Dermis blood vessel endothelial cell (primary cell): ENCODE results near the gene TAF1B. TPM values are rescaled to one million over a fixed set of nuclear protein-coding genes. Genes with fewer than 3 reads are reported as not detected.
A peak's percentile ranks its signal among the peaks of the same experiment; 100 is the strongest.

Experiments used
- DNase-seq: peaks from one replicate; pipeline ENCODE4 v3.0.0; 2010
- total RNA-seq: library from RNA; depleted of rRNA; stranded (reverse); fragments of >200 nt; gene quantifications from 2 replicates; pipeline ENCODE4 v1.2.3, GENCODE V29; 2014

The TAF1B gene
- total RNA-seq, 1 donor from 2014 or later: 20.6 TPM

DNA sequence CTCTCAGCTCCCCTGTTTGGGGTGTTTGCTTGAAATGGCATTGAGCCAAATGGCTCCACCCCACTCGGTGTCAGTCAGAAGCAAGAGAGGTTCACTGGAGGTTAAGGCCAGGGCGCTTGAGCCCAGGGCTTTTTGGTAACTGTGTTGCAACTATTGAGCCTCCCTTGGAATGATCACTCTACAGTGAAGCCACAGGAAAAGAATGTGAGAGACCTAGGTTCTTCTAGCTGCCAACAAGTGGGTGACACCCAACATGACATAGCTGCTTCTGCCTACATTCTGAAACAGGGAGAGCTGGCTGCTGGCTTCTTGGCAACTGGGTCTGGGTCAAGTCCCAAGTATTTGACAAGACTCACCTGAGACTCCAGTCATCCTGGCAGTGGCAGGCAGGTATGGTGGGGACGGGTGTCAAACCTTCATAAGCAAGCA, 101.1 kb downstream of the TAF1B start:
- no peak for DNase-seq

DNA sequence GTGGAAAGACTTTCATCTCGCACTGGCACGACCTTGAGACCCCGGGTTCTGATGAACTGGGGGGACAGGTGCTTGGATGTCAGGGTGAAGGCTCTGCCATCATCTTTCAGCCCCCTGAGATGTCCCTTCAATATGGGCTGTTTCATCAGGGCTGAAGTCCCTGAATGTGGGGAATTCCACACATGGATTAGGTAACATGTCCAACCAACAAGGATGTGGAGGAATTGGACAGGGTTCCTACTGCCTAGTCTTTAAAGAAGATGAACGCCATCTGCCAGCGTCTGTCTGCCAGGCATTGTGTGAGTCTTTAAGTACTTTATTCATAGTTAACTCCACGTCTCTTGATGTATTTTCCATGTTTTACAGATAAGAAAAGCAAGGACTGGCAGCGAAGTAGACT, 102.3 kb downstream of the TAF1B start:
- no peak for DNase-seq

DNA sequence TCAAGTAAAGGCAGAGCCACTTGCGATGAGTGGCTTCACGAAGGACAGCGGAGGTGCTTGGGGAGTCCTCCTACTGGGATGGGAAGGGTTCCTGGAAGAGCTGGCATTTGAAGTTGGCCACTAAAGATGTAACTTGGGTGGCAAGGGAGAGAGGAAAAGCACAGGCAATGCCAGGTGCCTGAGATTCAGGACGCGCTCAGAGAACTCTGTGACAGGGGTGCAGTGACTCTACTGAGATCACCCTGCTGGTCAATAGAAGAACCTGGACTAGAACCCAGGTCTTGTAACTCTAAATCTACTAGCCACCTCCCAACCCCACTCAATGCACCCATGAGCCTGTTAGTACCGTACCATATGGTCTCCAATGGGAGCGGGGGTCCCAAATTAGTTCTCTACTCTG, 102.8 kb downstream of the TAF1B start:
- DNase-seq: no peak

DNA sequence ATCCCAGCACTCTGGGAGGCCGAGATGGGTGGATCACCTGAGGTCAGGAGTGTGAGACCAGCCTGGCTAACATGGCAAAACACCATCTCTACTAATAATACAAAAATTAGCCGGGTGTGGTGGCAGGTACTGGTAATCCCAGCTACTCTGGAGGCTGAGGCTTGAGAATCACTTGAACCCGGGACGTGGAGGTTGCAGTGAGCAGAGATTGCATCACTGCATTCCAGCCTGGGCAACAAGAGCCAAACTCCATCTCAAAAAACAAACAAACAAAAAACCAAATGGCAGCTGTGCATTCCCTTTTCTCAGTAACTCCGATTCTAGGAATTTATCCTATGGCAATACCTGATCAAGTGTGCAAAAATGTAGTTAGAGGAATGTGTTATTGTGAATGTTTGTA, 103.5 kb downstream of the TAF1B start:
- DNase-seq: no peak

DNA sequence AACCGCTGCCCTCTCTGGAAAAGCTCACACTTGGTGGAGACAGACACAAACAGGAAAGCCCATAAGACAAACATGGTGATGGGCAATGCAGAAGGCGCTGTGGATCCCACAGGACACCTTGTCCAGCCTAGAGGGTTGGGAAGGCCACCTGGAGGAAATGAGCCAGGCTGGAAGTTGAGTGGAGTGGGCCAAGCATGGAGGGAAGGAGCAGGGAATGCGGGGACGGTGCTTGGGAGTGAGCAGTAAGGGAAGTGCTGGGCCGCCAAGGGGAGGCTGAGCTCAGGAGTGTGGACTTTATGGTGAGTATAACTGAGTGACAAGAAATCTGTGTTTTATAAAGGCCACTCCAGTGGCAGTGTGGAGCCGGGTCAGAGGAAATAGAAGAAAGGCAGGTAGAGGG, 105.4 kb downstream of the TAF1B start:
- no peak for DNase-seq

DNA sequence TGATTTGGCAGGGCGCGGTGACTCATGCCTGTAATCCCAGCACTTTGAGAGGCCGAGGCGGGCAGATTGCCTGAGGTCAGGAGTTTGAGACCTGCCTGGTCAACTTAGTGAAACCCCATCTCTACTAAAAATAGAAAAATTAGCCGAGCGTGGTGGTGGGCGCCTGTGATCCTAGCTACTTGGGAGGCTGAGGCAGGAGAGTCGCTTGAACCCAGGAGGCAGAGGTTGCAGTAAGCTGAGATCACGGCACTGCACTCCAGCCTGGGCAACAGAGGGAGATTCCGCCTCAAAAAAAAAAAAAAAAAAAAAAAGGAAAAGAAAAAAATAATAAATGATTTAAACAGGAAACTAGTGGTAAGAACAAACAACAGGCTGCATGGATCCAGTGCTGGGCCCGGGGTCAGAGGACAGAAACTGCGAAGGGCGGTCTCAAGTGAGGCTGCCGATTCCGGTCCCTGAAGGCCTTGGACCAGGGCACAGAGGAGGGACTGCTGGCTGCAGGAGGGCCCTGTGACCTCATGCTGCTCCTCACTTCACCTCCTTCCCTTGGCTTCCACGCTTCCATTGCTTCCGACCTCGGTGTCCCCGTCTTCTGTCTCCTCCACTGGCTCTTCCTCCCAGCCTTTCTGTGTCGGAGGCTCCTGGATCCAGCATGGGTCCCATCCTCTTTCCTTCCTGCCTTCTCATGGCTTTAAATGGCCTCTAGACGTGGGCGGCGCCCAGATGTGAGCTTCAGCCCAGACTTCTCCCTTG, 106.1 kb downstream of the TAF1B start:
- DNase-seq: peak; percentile 31

DNA sequence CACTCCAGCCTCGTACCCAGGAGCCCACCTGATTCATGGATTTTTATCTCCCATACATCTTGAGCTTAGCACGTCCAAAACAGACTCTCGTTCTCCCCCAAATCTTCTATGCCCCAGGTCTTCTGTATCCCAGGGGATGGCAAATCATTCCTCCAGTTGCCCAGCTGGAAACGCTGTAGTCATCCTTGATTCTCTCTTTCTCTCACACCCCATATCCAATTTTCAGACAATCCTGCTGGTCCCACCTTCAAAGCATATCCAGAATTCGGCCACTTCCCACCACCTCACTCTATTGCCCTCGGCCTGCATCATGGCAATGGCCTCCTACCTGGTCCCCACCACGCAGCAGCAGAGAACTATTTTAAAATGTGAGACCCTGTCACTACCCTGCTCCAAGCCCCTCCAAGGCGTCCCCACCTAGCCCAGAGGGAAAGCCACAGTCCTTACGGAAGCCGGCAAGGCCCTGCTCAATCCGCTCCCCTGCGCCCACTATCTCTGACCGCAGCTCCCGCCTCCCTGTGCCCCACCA, 106.8 kb downstream of the TAF1B start:
- DNase-seq: no peak

DNA sequence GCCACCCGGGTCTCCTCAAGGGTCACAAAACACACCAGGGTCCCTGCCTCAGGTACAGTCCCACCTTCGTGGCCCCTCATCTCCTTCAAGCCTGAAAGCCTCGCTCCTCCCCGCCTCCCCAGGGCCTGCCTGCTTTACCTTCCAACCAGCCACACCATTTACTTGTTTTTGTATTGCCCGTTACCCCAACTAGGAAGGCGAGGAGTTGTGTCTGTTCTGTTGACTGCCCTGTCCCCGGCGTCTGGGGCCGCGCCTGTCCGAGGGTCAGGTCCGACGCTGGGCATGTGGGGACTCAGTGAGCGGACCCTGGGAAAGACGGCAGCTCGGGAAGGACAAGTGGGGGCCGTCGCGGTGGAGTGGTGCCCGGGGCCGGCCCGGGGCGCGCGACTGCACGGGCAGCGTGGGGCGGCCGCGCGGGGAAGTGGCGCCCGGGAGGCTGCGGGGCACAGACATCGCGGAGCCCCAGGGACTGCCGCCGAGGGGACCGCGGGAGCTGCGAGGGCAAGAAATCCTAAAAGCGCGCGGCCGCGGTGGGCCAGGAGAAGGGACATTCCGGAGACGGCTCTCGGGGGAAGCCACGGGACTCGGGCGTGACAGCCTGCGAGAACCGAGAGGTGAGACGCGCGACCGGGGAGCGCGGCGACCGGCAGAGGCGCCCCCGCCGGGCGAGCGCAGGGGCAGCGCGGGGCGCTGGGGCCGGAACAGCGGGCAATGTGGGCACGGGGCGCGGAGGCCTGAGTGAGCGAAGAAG, 107.4 kb downstream of the TAF1B start:
- peak; percentile 47 for DNase-seq

DNA sequence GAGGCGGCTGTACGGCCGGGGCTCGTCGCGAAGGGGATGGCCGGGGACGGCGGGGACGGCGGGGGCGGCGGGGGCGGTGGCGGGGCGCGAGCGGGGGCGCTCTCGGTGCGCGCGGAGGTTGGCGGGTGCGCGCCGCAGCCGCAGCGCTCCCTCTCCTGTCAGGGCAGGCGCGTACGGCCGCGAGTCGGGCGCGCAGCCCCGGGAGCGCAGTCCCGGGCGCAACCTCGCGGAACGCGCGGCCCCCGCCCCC, 107.9 kb downstream of the TAF1B start:
- DNase-seq: no peak

DNA sequence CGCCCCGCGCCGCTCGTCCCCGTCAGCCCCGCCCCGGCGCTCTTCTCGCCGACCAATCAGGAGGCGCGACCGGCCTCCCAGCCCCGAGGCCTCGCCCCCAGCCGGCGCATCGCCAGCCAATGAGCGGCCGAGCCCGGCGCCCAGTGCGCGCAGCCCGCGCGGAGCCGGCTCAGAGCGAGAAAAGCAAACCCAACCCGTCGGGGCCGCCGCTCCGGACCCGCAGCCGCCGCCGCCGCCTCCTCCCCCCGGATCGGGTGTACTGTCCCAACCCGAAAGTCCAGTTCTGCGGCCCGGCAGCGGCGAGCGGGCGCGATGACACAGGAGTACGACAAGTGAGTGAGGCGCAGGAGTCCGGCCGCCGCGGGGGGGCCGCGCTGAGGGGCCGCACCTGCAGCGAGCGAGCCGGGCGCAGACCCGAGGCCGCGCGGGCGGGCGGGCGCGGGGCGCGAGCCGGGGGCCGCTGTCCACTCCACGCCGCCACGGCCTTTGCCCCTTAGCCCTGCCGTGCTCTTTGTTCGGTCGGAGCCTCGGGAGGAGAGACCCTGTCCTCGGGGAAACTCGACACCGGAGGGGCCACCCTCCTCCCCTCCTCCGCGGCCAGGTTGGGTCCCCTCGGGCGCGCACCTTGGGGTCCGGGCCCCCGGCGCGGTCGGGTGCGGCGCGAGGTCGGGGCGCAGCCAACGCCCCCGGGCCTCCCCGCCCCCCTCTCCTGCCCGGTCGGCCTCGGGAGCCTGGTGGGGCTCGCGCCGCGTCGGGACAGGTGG, 108.4 kb downstream of the TAF1B start, which contains the start of gene GRHL1:
Gene GRHL1 (plus strand): TSS at position 172 of the 764 bp plus-strand sequence. CDS start 141 bp downstream, at position 313.
- peak; percentile 96 for DNase-seq

DNA sequence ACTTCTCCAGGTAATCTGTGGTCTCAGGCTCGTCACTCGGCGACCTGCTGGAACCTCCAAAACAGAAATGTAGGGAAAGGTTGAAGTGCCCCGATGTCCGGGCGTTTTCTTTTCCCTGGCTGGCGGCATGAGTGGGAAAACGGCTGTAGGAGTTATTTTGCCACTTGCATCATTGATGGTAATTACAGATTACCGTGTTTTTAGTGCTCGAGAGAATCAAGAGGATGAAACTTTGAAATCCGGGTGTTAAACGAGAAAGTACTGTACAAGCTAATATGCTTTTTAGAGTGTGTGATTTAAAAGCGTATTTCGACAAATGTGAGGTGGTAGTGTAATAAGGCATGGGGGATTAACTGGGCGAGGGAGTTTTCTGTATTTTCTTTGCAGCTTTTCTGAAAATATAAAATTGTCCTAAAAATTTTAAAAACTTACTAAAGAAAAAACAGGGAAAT, 109.0 kb downstream of the TAF1B start:
- no peak for DNase-seq

DNA sequence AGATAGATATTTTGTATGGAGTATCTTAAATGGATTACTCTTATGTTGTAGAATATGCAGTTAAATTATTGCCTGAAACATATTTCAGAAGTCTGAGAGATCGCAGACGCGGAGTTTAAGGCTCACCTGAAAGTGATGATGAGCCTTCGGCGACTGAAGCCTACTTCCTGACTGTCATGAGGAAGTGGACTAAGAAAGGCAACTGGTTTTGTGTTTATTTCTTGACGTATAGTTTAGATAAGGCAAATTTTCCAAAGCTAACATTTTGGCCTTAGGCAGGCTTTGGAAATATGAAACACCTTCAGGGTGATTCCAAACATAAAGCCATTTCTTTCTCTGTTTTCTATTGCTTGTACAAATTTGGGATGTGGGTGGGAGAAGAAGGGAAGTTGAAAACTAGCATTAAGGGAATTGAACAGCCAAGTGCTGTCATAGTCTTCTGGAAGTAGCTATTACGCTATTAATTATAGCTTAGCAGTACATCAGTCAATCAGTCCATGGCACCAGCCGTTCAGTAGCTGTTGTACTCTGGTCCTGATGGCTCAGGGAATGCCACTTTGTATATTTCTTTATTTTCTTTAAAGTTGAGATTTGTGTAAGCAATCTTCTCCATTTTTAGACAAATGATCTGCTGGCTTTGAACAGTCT, 109.7 kb downstream of the TAF1B start:
- no peak for DNase-seq

DNA sequence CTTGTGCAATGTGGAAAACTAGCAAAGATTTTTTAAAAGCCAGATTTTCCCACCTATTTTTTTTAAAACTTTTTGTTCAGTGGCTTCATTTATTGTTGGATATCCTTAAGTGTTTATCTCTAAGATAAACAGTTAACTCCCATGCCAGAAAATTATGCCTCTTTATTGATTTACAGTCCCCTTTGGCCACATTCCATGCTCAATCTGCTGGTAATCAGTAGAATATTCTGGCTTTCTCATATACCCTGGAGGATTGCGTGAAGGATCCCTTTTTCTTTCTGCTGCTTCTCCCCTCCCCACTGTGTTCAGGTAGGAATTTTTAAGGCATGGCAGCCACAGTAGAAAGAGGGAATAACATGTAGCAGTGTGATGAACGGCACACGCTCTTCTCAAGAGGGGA, 110.9 kb downstream of the TAF1B start:
- no peak for DNase-seq

DNA sequence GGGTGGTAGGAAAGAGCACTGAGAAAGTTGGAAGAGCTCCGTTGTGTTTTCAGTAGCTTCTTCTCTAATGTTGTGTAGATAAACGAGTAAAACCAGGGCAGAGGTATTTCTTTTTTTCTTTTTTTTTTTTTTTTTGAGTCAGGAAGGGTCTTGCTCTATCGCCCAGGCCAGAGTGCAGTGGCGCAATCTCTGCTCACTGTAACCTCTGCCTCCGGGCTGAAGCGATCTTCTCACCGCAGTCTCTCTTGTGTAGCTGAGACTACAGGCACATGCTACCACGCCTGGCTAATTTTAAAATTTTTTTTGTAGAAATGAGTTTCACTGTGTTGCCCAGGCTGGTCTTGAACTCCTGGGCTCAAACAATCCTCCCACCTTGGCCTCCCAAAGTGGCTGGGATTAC, 114.8 kb downstream of the TAF1B start:
- DNase-seq: no peak

DNA sequence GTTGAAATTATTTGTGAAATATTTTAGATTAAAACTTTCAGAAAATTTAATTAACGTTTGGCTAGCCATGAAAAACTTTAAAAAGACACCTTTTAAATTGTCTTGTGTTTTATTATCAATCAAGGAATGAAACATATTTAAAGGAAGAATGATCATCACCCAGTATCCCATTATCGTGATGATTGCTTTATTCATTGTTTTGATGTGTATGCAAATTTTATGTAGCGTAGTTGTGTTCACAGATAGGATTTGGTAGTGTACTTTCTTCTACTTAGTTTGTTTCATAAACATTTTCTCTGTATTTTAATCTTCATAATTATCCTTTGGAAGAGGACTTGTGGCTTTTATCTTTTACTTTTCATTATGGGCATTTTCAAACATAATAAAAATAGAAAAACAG, 116.0 kb downstream of the TAF1B start:
- no peak for DNase-seq

DNA sequence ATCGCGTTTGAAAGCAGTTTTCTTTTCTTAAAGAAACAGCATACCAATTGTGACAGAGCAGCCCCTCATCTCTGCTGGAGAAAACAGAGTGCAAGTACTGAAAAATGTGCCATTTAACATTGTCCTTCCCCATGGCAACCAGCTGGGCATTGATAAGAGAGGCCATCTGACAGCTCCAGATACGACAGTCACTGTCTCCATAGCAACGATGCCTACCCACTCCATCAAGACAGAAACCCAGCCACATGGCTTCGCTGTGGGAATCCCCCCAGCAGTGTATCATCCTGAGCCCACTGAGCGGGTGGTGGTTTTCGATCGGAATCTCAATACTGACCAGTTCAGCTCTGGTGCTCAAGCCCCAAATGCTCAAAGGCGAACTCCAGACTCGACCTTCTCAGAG, 117.7 kb downstream of the TAF1B start:
- no peak for DNase-seq

DNA sequence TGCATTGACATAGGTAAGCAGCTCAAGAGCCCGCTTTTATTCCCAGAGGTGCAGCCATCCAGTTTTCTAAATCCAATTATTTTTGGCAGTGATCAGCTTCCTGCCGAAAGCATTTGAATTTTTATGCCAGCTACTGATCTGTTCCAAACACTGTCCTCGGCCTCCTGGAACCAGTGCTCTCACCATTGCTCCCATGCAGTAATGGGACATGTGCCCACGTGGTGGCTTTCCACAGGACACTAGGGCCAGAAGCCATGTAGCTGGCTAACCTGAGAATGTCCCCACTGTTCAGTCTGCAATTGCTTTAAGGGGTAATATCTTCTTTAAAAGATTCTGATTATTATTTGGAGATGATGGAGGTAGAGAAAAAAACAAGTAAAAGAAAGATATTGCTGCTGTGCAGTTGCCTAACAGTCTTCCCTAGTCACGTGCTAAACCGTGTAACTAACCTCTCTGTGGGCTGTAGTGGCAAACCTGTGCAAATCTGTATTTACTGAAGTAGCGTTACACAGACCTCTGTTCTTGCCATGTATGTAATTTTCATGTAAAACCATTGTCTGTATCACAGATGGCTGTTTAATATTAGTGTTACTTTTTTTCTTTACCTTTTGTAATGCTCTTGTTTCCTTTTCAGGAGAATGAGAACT, 121.2 kb downstream of the TAF1B start:
- DNase-seq: no peak

DNA sequence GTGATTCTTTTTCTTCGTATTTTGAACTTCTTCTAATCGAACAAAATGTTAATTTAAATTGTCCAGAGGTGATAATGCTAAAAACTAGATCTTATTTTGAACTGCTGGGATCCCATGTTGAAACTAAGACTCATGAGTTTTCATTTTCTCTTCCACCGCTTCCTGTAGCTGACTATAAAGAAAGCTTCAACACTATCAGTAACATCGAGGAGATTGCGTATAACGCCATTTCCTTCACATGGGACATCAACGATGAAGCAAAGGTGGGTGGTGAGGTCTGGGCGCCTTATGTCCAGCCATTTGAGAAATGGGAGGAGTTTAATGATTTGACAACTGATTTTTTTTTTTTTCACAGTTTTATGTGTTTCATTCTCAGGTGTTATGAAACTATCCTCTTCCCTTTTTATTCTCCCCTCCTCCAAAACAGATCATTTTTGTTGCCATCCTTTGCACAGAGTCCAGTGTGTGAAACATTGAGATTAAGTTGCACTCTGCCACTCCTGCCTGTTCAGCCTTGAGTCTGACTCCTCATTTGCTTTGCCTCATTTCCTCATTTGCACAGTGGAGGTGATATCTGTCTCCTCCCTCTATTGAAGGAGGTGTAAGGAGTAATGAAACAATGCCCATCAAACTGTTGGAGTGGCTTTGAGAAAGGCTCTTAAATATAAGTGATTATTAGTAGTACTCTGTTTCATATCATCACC, 122.0 kb downstream of the TAF1B start:
- DNase-seq: no peak

DNA sequence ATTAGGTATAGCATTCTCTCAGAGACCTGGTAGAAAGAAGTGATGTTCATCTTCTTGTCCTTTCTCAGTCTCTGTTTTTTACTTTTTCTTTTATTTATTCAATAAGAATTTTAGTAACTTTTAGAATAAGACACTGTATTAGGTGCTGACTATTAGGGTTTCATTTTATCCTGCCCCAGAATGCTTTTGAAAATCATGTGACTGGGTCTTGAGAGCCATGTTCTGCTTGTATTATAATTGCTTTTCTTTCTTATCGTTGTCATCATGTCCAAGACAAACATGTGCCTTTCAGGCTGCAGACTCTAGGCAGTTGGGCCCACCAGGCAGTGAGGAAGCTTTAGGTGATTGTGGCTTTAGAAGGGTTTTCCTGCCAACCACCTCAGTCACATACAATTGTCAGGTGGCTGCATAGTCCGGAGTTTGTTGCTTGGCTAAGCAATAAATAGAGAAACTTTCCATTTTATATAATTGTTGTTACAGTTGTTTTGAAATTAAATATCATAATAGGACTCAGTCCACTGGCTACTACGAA, 123.3 kb downstream of the TAF1B start:
- no peak for DNase-seq

DNA sequence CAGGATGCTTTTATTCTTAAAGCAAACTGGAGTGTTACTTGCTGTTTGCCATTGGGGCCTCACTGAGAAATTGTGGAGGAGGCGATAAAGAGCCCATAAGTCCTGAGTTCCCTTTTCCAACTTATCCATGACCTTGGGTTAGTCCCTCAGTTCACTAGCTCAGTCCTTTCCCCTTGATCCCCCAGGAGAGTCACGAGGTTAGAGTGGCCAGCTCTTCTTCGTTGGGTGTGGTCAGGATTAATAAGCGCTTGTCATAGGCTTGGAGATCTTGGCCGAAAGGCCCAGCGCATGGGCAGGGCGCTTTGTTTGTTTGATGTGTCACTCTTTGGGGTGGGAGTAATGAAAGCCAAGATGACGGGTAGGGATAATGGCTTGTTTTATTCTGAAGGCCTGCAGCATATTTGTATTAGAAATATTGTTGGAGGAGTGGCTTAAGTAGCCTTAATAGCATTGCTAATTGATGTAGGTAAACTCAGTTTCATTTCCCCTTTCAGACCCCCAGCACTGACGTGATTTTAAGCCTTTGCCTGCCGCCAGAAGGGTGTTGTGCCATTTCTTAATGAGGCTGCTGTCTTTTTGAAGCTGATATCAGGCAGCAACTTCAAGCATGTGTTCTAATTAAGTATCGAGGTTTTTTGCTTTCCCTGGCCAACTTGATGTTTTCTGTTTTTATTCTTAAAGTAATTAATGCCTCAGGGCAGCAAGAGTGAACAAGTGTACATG, 123.9 kb downstream of the TAF1B start:
- no peak for DNase-seq
